Lower leg skin (tissue), 4 donors: ENCODE results near the gene CD274. TPM values are rescaled to one million over a fixed set of nuclear protein-coding genes. Genes with fewer than 3 reads are reported as not detected.
"Not testable (repeated sequence)": the region's sequence is repeated elsewhere in the genome, so short reads cannot be mapped to it uniquely, and the experiment has no call there.

ENCODE experiments used
- DNase-seq, 2 donors: peaks; one replicate each; pipeline ENCODE4 v3.0.0-alpha.2; 2019; ENCODE audit warnings: low spot score in 2 of 2
- H3K4me3 ChIP-seq: fragments of 200-600 bp; sonication (generic); 2 replicates; pipeline ENCODE4 v1.5.1; 2017; ENCODE audit warnings: mild to moderate bottlenecking, low read depth; ENCODE audit not compliant: poor library complexity, severe bottlenecking
- CTCF ChIP-seq, 3 donors: fragments of 450-650 bp; IDR thresholded peaks; one replicate each; pipeline ENCODE4 v1.5.1; 2016; ENCODE audit warnings: antibody characterized with exemption in 3 of 3, mild to moderate bottlenecking in 3 of 3, moderate library complexity in 2 of 3
- POLR2A ChIP-seq, 2 donors: fragments of 450-650 bp; IDR thresholded peaks; one replicate each; pipeline ENCODE4 v1.6.1; 2016 to 2017; ENCODE audit warnings: antibody characterized with exemption in 2 of 2, mild to moderate bottlenecking in 1 of 2, moderate library complexity in 1 of 2
- WGBS, 2 donors: methylation state at CpG; one replicate each; pipeline ENCODE4 v1.1.5; 2018; 5-methylcytosine and 5-hydroxymethylcytosine counted together
- intact Hi-C: fragments of 100-400 bp; cut with DNase I; formaldehyde crosslinking; loops from one replicate; pipeline ENCODE4 v1.15.0; 2023; ENCODE audit warnings: low total_unique reads
- total RNA-seq, 4 donors: library from RNA; depleted of rRNA; stranded (reverse); fragments of >200 nt; gene quantifications; one replicate each; pipeline ENCODE4 v1.1.0, GENCODE V29; 2016

The CD274 gene
- total RNA-seq, 4 donors from 2014 or later = 0.08 to 1.5 (median 0.50) TPM

- 67% methylated on average over 5 of the region's 5 CpGs for WGBS, 2 donors
- TF ChIP-seq CTCF (IDR thresholded peaks at IDR 0.05) = no peak
- no peak for TF ChIP-seq POLR2A (IDR thresholded peaks at IDR 0.05)
- no peak for DNase-seq
- H3K4me3 ChIP-seq = no peak overlapping the region
- intact Hi-C loops = no loop called here
These were observed 18.5 kb downstream of the CD274 start for GRCh38 chr9:5468850-5469249.

GRCh38 chr9:5470122-5470521 is 19.8 kb downstream of the CD274 start:
- TF ChIP-seq CTCF (IDR thresholded peaks at IDR 0.05) (no peak), POLR2A (IDR thresholded peaks at IDR 0.05) (no peak)
- intact Hi-C loops = no loop called here
- 81 to 94% methylated on average over 1 of the region's 1 CpG for WGBS, 2 donors
- DNase-seq = no peak
- no peak overlapping the region for H3K4me3 ChIP-seq

GRCh38 chr9:5470816-5471215 is 20.5 kb downstream of the CD274 start:
- DNase-seq = no peak
- TF ChIP-seq POLR2A (IDR thresholded peaks at IDR 0.05) = no peak
- no peak for TF ChIP-seq CTCF (IDR thresholded peaks at IDR 0.05)
- intact Hi-C loops = no loop called here
- 90 to 94% methylated on average over 3 of the region's 3 CpGs for WGBS, 2 donors
- no peak overlapping the region for H3K4me3 ChIP-seq

- not testable (repeated sequence) for DNase-seq, H3K4me3 ChIP-seq
- 88 to 91% methylated on average over 2 of the region's 2 CpGs for WGBS, 2 donors
- intact Hi-C loops = loop anchor here (2.0 kb wide), 1 partner anchor 37 kb away; no protein-coding TSS in a partner anchor
These were observed 25.3 kb downstream of the CD274 start for GRCh38 chr9:5475611-5476010.

GRCh38 chr9:5478206-5478605 is 27.9 kb downstream of the CD274 start:
- no peak overlapping the region for H3K4me3 ChIP-seq
- intact Hi-C loops = no loop called here
- no peak for DNase-seq
- 72 to 77% methylated on average over 2 of the region's 2 CpGs for WGBS, 2 donors
- TF ChIP-seq POLR2A (IDR thresholded peaks at IDR 0.05) = no peak
- no peak for TF ChIP-seq CTCF (IDR thresholded peaks at IDR 0.05)

- no peak for TF ChIP-seq CTCF (IDR thresholded peaks at IDR 0.05)
- no peak for TF ChIP-seq POLR2A (IDR thresholded peaks at IDR 0.05)
These were observed 29.8 kb downstream of the CD274 start for GRCh38 chr9:5479994-5480694.

More at GRCh38 chr9:5479994-5480694, 29.8 kb downstream of the CD274 start:
- DNase-seq = no peak
- no peak overlapping the region for H3K4me3 ChIP-seq
- WGBS, 2 donors = 82 to 86% methylated on average over 3 of the region's 3 CpGs
- intact Hi-C loops = no loop called here
